ENCODE results near the gene CCN2.

CCN2 gene

GRCh38 chr6:131980791-131981623 is 29.8 kb upstream of the CCN2 start:
- intact Hi-C loops (cut with DNase I; ENCODE audit: low total_unique reads), result no loop called here
- no peak for DNase-seq
- Histone ChIP-seq H3K27ac (peak overlapping the region in 1 of 2 donors; percentile 2), H3K9me3 (no peaks in the 10 kb centered on the region), H3K27me3 (no peaks in the 10 kb centered on the region), H3K4me3 (no peak overlapping the region), H3K36me3 (no peaks in the 10 kb centered on the region), H3K4me1 (peaks cover 0 to 71% (median 25%) of the 10 kb centered on the region in 4 donors)
- TF ChIP-seq, protein P1, sequence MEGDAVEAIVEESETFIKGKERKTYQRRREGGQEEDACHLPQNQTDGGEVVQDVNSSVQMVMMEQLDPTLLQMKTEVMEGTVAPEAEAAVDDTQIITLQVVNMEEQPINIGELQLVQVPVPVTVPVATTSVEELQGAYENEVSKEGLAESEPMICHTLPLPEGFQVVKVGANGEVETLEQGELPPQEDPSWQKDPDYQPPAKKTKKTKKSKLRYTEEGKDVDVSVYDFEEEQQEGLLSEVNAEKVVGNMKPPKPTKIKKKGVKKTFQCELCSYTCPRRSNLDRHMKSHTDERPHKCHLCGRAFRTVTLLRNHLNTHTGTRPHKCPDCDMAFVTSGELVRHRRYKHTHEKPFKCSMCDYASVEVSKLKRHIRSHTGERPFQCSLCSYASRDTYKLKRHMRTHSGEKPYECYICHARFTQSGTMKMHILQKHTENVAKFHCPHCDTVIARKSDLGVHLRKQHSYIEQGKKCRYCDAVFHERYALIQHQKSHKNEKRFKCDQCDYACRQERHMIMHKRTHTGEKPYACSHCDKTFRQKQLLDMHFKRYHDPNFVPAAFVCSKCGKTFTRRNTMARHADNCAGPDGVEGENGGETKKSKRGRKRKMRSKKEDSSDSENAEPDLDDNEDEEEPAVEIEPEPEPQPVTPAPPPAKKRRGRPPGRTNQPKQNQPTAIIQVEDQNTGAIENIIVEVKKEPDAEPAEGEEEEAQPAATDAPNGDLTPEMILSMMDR (IDR thresholded peaks at IDR 0.05), result no peak

GRCh38 chr6:131980338-131980790 is 29.2 kb upstream of the CCN2 start:
- intact Hi-C loops (cut with DNase I; ENCODE audit: low total_unique reads), result no loop called here
- Histone ChIP-seq H3K27me3 (no peaks in the 10 kb centered on the region), H3K27ac (no peak overlapping the region), H3K36me3 (no peaks in the 10 kb centered on the region), H3K4me1 (peaks cover 0 to 74% (median 25%) of the 10 kb centered on the region in 4 donors), H3K9me3 (no peaks in the 10 kb centered on the region), H3K4me3 (no peak overlapping the region)
- TF ChIP-seq, protein P1 (IDR thresholded peaks at IDR 0.05), result no peak
- DNase-seq, result no peak

- TF ChIP-seq, protein P1 (IDR thresholded peaks at IDR 0.05), result no peak
- H3K27ac ChIP-seq, result no peak overlapping the region
Observed at GRCh38 chr6:131979515-131980337, 28.6 kb upstream of the CCN2 start.

DNA sequence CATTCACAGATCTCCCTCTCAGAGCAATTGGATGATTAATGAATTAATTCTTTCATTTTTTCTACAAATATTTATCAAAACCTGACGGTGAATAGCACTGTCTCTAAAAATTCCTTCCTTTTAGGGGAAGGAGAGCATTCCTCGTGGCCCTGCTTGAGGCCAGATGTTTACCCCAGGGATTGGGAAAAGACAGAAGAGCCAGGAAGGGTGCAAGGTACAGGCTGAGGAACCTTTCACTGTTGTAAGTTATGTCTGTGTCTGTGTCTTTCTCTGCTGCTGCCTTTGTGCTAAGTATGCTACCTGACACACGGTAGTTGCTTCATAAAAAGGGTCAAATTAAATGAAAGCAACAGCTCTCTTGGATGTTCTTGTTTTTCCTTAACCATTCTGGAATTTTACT is 27.4 kb upstream of the CCN2 start:
- Histone ChIP-seq H3K36me3 (no peaks in the 10 kb centered on the region), H3K27me3 (no peaks in the 10 kb centered on the region), H3K4me1 (peaks cover 0 to 63% (median 24%) of the 10 kb centered on the region in 4 donors), H3K27ac (peak overlapping the region in 1 of 2 donors; percentile 43), H3K4me3 (no peak overlapping the region), H3K9me3 (no peaks in the 10 kb centered on the region)
- intact Hi-C loops (cut with DNase I; ENCODE audit: low total_unique reads), result no loop called here
- DNase-seq, result no peak
- TF ChIP-seq, protein P1 (IDR thresholded peaks at IDR 0.05), result no peak

More at GRCh38 chr6:131979515-131980337, 28.6 kb upstream of the CCN2 start:
- H3K27me3 ChIP-seq, result no peaks in the 10 kb centered on the region
- intact Hi-C loops (cut with DNase I; ENCODE audit: low total_unique reads), result no loop called here
- H3K36me3 ChIP-seq, result no peaks in the 10 kb centered on the region
- DNase-seq, result no peak
- H3K9me3 ChIP-seq, result no peaks in the 10 kb centered on the region
- H3K4me3 ChIP-seq, result no peak overlapping the region
- H3K4me1 ChIP-seq, result peaks cover 0 to 70% (median 25%) of the 10 kb centered on the region in 4 donors

GRCh38 chr6:131976545-131977061 is 25.4 kb upstream of the CCN2 start:
- H3K27ac ChIP-seq, result peak overlapping the region; percentile 12 to 43

More at GRCh38 chr6:131976545-131977061, 25.4 kb upstream of the CCN2 start:
- no peaks in the 10 kb centered on the region for H3K27me3 ChIP-seq
- no peaks in the 10 kb centered on the region for H3K36me3 ChIP-seq
- H3K4me1 ChIP-seq, result peaks cover 0 to 55% (median 16%) of the 10 kb centered on the region in 4 donors
- intact Hi-C loops (cut with DNase I; ENCODE audit: low total_unique reads), result no loop called here
- no peaks in the 10 kb centered on the region for H3K9me3 ChIP-seq
- no peak for DNase-seq
- no peak overlapping the region for H3K4me3 ChIP-seq
- TF ChIP-seq, protein P1 (IDR thresholded peaks at IDR 0.05), result no peak
